Measurements from ENCODE around the gene MAML3. TPM values are rescaled to one million over a fixed set of nuclear protein-coding genes. Genes with fewer than 3 reads are reported as not detected.
A peak's percentile ranks its signal among the peaks of the same experiment; 100 is the strongest.

Gene MAML3
- total RNA-seq, 1 donor from 2014 or later = 8.1 TPM

DNA sequence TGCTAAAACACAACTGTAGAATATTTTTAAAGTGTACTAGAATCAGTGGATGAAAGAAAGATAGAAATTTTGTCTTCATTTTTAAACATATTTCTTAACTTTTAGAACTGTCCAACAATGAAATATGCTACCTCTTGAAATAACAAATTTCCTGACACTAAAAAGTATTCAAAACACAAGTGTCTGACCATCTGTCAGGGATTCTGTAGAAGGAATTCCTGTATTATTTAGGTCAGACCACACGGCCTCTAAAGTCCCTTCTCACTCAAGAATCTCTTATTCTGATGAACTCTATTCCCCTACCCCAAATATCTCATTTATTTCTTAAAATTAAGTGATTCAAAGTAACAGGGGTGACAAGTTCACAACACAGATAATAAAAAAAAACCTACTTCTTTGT, 99.1 kb downstream of the MAML3 start:
- no peak overlapping the region for H2AFZ ChIP-seq (ENCODE audit: low read depth, low read length)
- H3K27ac ChIP-seq (ENCODE audit: low read depth, low read length) = no peak overlapping the region
- no peak overlapping the region for H3K9ac ChIP-seq (ENCODE audit: low read length)
- FAIRE-seq (no peak), DNase-seq (ENCODE audit: low read depth) (no peak)
- no peak overlapping the region for H3K4me3 ChIP-seq (ENCODE audit: insufficient read depth, low read depth, low read length)
- no peaks in the 10 kb centered on the region for H3K9me3 ChIP-seq (ENCODE audit: insufficient read depth, low read depth, low read length)
- no peaks in the 10 kb centered on the region for H3K36me3 ChIP-seq (ENCODE audit: insufficient read depth, low read length)
- no peak overlapping the region for H3K27ac Mint-ChIP-seq (ENCODE audit: unreplicated experiment)
- H4K20me1 ChIP-seq (ENCODE audit: insufficient read depth, low read length) = no peaks in the 10 kb centered on the region
- no peak overlapping the region for H3K4me3 Mint-ChIP-seq (ENCODE audit: unreplicated experiment)
- TF ChIP-seq, protein P1, sequence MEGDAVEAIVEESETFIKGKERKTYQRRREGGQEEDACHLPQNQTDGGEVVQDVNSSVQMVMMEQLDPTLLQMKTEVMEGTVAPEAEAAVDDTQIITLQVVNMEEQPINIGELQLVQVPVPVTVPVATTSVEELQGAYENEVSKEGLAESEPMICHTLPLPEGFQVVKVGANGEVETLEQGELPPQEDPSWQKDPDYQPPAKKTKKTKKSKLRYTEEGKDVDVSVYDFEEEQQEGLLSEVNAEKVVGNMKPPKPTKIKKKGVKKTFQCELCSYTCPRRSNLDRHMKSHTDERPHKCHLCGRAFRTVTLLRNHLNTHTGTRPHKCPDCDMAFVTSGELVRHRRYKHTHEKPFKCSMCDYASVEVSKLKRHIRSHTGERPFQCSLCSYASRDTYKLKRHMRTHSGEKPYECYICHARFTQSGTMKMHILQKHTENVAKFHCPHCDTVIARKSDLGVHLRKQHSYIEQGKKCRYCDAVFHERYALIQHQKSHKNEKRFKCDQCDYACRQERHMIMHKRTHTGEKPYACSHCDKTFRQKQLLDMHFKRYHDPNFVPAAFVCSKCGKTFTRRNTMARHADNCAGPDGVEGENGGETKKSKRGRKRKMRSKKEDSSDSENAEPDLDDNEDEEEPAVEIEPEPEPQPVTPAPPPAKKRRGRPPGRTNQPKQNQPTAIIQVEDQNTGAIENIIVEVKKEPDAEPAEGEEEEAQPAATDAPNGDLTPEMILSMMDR (IDR thresholded peaks at IDR 0.05; ENCODE audit: insufficient read depth, low read depth, low read length) = no peak
- no peak for TF ChIP-seq EZH2 (IDR thresholded peaks at IDR 0.05; ENCODE audit: insufficient read depth, low read length)
- no peaks in the 10 kb centered on the region for H3K79me2 ChIP-seq (ENCODE audit: insufficient read depth, low read length)
- H3K4me1 Mint-ChIP-seq (ENCODE audit: low read depth, unreplicated experiment) = peaks cover 51% of the 10 kb centered on the region
- H3K36me3 Mint-ChIP-seq (ENCODE audit: low read depth, unreplicated experiment) = no peaks in the 10 kb centered on the region
- no peaks in the 10 kb centered on the region for H3K27me3 Mint-ChIP-seq (ENCODE audit: low read depth, unreplicated experiment)
- no peaks in the 10 kb centered on the region for H3K9me3 Mint-ChIP-seq (ENCODE audit: unreplicated experiment)
- H3K4me2 ChIP-seq (ENCODE audit: low read length) = no peak overlapping the region
- H3K4me1 ChIP-seq (ENCODE audit: insufficient read depth, low read length) = peaks cover 3% of the 10 kb centered on the region
- no peaks in the 10 kb centered on the region for H3K27me3 ChIP-seq (ENCODE audit: insufficient read depth, low read length)

DNA sequence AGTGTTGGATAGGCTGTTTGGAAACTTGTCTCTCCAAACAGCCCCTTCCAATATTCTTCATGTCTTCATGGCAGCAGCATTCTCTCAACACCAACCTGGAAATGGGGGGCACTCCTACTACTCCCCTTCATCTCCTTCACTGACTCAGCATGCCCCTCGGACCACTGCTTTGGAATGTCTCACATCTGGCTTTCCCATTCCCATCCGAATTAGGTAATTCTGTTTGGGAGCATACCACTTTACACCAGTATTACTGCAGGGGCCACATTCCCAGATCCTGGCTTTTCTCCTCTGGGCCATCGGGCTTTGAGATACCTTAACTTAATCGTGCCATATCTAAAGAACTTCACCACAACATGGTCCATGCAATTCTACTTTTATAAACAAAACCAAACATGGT, 100.8 kb downstream of the MAML3 start:
- H3K4me3 Mint-ChIP-seq (ENCODE audit: unreplicated experiment) = no peak overlapping the region
- TF ChIP-seq EZH2 (IDR thresholded peaks at IDR 0.05; ENCODE audit: insufficient read depth, low read length) = no peak
- TF ChIP-seq, protein P1 (IDR thresholded peaks at IDR 0.05; ENCODE audit: insufficient read depth, low read depth, low read length) = no peak
- H4K20me1 ChIP-seq (ENCODE audit: insufficient read depth, low read length) = no peaks in the 10 kb centered on the region

DNA sequence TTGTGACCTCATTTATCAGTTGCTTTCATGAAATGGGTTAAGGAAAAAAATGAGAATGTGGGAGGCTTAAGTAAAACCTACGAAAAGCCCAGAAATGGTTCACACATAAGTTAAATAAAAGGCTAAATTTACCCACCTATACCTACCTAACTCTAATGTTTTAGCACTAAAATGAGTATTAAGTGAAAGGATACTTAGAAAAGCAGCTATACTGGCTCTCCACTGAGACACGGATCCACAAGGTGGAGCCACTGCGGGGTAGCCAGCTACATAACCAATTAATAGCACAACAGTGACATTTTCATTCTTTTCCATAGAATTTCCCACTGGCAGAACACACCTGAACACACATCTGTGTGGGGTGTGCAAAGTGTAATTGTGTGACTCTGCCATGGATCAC, 101.9 kb downstream of the MAML3 start:
- DNase-seq (ENCODE audit: low read depth) (no peak), FAIRE-seq (peak; percentile 47)
- Mint-ChIP-seq H3K9me3 (ENCODE audit: unreplicated experiment) (no peaks in the 10 kb centered on the region), H3K4me3 (ENCODE audit: unreplicated experiment) (no peak overlapping the region), H3K27me3 (ENCODE audit: low read depth, unreplicated experiment) (no peaks in the 10 kb centered on the region), H3K27ac (ENCODE audit: unreplicated experiment) (peak overlapping the region; percentile 12), H3K4me1 (ENCODE audit: low read depth, unreplicated experiment) (peaks cover 56% of the 10 kb centered on the region), H3K36me3 (ENCODE audit: low read depth, unreplicated experiment) (no peaks in the 10 kb centered on the region)
- no peak overlapping the region for H3K27ac ChIP-seq (ENCODE audit: low read depth, low read length)
- H3K4me2 ChIP-seq (ENCODE audit: low read length) = no peak overlapping the region
- no peaks in the 10 kb centered on the region for H3K27me3 ChIP-seq (ENCODE audit: insufficient read depth, low read length)
- H4K20me1 ChIP-seq (ENCODE audit: insufficient read depth, low read length) = no peaks in the 10 kb centered on the region
- H3K9ac ChIP-seq (ENCODE audit: low read length) = no peak overlapping the region
- H3K9me3 ChIP-seq (ENCODE audit: insufficient read depth, low read depth, low read length) = no peaks in the 10 kb centered on the region
- no peak overlapping the region for H3K4me3 ChIP-seq (ENCODE audit: insufficient read depth, low read depth, low read length)
- TF ChIP-seq, protein P1 (IDR thresholded peaks at IDR 0.05; ENCODE audit: insufficient read depth, low read depth, low read length) = peak; percentile 50
- no peak for TF ChIP-seq EZH2 (IDR thresholded peaks at IDR 0.05; ENCODE audit: insufficient read depth, low read length)
- no peaks in the 10 kb centered on the region for H3K79me2 ChIP-seq (ENCODE audit: insufficient read depth, low read length)
- no peak overlapping the region for H2AFZ ChIP-seq (ENCODE audit: low read depth, low read length)
- H3K36me3 ChIP-seq (ENCODE audit: insufficient read depth, low read length) = no peaks in the 10 kb centered on the region
- peaks cover 15% of the 10 kb centered on the region for H3K4me1 ChIP-seq (ENCODE audit: insufficient read depth, low read length)

More for the DNA sequence above, 100.8 kb downstream of the MAML3 start:
- FAIRE-seq = no peak
- DNase-seq (ENCODE audit: low read depth) = no peak
- Histone ChIP-seq H3K27me3 (ENCODE audit: insufficient read depth, low read length) (no peaks in the 10 kb centered on the region), H3K9me3 (ENCODE audit: insufficient read depth, low read depth, low read length) (no peaks in the 10 kb centered on the region), H3K79me2 (ENCODE audit: insufficient read depth, low read length) (no peaks in the 10 kb centered on the region), H3K4me1 (ENCODE audit: insufficient read depth, low read length) (peaks cover 15% of the 10 kb centered on the region), H3K27ac (ENCODE audit: low read depth, low read length) (no peak overlapping the region), H2AFZ (ENCODE audit: low read depth, low read length) (no peak overlapping the region), H3K9ac (ENCODE audit: low read length) (no peak overlapping the region), H3K4me2 (ENCODE audit: low read length) (no peak overlapping the region), H3K4me3 (ENCODE audit: insufficient read depth, low read depth, low read length) (no peak overlapping the region), H3K36me3 (ENCODE audit: insufficient read depth, low read length) (no peaks in the 10 kb centered on the region)
- H3K9me3 Mint-ChIP-seq (ENCODE audit: unreplicated experiment) = no peaks in the 10 kb centered on the region
- peaks cover 50% of the 10 kb centered on the region for H3K4me1 Mint-ChIP-seq (ENCODE audit: low read depth, unreplicated experiment)
- no peak overlapping the region for H3K27ac Mint-ChIP-seq (ENCODE audit: unreplicated experiment)
- H3K36me3 Mint-ChIP-seq (ENCODE audit: low read depth, unreplicated experiment) = no peaks in the 10 kb centered on the region
- H3K27me3 Mint-ChIP-seq (ENCODE audit: low read depth, unreplicated experiment) = no peaks in the 10 kb centered on the region

All from astrocyte (in vitro differentiated cells and primary cell).